SU-DHL-6 (cell line): ENCODE results near the gene SIK3.

Experiments
- CTCF ChIP-seq: fragments of 200-600 bp; sonication (generic); IDR thresholded peaks from one replicate; pipeline ENCODE4 v1.5.1; 2017; ENCODE audit warnings: antibody characterized with exemption, mild to moderate bottlenecking, low read length, moderate library complexity; ENCODE audit not compliant: insufficient read depth, poor library complexity, severe bottlenecking
- EZH2phosphoT487 ChIP-seq: fragments of 200-600 bp; sonication (generic), shearing (Covaris generic); conservative IDR thresholded peaks from 2 replicates; pipeline ENCODE4 v1.6.1; 2018; ENCODE audit warnings: mild to moderate bottlenecking, antibody characterized with exemption, low read length, moderate library complexity, mixed read lengths

GRCh38 chr11:116843661-116844060 lies 254.6 kb downstream of the SIK3 start:
- TF ChIP-seq CTCF: no peak
- TF ChIP-seq EZH2phosphoT487: no peak
